Measurements from ENCODE around the gene ITPR2. TPM values are rescaled to one million over a fixed set of nuclear protein-coding genes. Genes with fewer than 3 reads are reported as not detected.

ITPR2 gene
- total and polyA plus RNA-seq, 2 of the 8 experiments (the other 6 are each of a cell fraction or from before 2014, with no cell fraction given): 4.1 to 48.3 TPM

DNA sequence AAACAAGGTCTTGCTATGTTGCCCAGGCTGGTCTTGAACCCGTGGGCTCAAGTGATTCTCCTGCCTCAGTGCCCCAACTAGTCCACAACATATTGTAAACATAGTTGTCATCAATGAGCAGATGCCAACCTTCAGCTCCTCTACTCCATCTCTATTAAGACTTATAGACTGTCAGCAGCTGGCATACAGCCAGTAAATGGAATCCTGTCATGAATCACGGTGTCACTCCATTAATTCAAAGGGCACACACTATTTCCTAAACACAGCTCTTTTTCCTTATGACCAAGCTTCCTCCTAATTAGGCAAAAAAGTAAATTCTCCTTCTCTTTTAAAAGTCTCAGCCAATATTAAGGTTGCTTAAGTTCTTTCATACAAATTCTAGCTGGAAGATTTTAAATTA is 111.2 kb downstream of the ITPR2 start (continued):
- TF ChIP-seq, protein P1, sequence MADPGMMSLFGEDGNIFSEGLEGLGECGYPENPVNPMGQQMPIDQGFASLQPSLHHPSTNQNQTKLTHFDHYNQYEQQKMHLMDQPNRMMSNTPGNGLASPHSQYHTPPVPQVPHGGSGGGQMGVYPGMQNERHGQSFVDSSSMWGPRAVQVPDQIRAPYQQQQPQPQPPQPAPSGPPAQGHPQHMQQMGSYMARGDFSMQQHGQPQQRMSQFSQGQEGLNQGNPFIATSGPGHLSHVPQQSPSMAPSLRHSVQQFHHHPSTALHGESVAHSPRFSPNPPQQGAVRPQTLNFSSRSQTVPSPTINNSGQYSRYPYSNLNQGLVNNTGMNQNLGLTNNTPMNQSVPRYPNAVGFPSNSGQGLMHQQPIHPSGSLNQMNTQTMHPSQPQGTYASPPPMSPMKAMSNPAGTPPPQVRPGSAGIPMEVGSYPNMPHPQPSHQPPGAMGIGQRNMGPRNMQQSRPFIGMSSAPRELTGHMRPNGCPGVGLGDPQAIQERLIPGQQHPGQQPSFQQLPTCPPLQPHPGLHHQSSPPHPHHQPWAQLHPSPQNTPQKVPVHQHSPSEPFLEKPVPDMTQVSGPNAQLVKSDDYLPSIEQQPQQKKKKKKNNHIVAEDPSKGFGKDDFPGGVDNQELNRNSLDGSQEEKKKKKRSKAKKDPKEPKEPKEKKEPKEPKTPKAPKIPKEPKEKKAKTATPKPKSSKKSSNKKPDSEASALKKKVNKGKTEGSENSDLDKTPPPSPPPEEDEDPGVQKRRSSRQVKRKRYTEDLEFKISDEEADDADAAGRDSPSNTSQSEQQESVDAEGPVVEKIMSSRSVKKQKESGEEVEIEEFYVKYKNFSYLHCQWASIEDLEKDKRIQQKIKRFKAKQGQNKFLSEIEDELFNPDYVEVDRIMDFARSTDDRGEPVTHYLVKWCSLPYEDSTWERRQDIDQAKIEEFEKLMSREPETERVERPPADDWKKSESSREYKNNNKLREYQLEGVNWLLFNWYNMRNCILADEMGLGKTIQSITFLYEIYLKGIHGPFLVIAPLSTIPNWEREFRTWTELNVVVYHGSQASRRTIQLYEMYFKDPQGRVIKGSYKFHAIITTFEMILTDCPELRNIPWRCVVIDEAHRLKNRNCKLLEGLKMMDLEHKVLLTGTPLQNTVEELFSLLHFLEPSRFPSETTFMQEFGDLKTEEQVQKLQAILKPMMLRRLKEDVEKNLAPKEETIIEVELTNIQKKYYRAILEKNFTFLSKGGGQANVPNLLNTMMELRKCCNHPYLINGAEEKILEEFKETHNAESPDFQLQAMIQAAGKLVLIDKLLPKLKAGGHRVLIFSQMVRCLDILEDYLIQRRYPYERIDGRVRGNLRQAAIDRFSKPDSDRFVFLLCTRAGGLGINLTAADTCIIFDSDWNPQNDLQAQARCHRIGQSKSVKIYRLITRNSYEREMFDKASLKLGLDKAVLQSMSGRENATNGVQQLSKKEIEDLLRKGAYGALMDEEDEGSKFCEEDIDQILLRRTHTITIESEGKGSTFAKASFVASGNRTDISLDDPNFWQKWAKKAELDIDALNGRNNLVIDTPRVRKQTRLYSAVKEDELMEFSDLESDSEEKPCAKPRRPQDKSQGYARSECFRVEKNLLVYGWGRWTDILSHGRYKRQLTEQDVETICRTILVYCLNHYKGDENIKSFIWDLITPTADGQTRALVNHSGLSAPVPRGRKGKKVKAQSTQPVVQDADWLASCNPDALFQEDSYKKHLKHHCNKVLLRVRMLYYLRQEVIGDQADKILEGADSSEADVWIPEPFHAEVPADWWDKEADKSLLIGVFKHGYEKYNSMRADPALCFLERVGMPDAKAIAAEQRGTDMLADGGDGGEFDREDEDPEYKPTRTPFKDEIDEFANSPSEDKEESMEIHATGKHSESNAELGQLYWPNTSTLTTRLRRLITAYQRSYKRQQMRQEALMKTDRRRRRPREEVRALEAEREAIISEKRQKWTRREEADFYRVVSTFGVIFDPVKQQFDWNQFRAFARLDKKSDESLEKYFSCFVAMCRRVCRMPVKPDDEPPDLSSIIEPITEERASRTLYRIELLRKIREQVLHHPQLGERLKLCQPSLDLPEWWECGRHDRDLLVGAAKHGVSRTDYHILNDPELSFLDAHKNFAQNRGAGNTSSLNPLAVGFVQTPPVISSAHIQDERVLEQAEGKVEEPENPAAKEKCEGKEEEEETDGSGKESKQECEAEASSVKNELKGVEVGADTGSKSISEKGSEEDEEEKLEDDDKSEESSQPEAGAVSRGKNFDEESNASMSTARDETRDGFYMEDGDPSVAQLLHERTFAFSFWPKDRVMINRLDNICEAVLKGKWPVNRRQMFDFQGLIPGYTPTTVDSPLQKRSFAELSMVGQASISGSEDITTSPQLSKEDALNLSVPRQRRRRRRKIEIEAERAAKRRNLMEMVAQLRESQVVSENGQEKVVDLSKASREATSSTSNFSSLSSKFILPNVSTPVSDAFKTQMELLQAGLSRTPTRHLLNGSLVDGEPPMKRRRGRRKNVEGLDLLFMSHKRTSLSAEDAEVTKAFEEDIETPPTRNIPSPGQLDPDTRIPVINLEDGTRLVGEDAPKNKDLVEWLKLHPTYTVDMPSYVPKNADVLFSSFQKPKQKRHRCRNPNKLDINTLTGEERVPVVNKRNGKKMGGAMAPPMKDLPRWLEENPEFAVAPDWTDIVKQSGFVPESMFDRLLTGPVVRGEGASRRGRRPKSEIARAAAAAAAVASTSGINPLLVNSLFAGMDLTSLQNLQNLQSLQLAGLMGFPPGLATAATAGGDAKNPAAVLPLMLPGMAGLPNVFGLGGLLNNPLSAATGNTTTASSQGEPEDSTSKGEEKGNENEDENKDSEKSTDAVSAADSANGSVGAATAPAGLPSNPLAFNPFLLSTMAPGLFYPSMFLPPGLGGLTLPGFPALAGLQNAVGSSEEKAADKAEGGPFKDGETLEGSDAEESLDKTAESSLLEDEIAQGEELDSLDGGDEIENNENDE (IDR thresholded peaks at IDR 0.05; ENCODE audit: insufficient replicate concordance, low read length): no peak
- TF ChIP-seq, protein P2, sequence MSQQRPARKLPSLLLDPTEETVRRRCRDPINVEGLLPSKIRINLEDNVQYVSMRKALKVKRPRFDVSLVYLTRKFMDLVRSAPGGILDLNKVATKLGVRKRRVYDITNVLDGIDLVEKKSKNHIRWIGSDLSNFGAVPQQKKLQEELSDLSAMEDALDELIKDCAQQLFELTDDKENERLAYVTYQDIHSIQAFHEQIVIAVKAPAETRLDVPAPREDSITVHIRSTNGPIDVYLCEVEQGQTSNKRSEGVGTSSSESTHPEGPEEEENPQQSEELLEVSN (IDR thresholded peaks at IDR 0.05): no peak
- TF ChIP-seq, protein P3, sequence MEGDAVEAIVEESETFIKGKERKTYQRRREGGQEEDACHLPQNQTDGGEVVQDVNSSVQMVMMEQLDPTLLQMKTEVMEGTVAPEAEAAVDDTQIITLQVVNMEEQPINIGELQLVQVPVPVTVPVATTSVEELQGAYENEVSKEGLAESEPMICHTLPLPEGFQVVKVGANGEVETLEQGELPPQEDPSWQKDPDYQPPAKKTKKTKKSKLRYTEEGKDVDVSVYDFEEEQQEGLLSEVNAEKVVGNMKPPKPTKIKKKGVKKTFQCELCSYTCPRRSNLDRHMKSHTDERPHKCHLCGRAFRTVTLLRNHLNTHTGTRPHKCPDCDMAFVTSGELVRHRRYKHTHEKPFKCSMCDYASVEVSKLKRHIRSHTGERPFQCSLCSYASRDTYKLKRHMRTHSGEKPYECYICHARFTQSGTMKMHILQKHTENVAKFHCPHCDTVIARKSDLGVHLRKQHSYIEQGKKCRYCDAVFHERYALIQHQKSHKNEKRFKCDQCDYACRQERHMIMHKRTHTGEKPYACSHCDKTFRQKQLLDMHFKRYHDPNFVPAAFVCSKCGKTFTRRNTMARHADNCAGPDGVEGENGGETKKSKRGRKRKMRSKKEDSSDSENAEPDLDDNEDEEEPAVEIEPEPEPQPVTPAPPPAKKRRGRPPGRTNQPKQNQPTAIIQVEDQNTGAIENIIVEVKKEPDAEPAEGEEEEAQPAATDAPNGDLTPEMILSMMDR (IDR thresholded peaks at IDR 0.05; ENCODE audit: control extremely low read depth in 1 of 3, insufficient read depth in 1 of 3, low read depth in 1 of 3, low read length in 3 of 3): no peak
- no peak for TF ChIP-seq MAFK (IDR thresholded peaks at IDR 0.05; ENCODE audit: low read depth, low read length)
